BLaER1 (cell line): Measurements from ENCODE around the gene FSD2.

ENCODE experiments used
- H3K27ac ChIP-seq: shearing (Covaris generic); formaldehyde crosslinking; 2 replicates; pipeline ENCODE4 v1.8.1; 2022
- H3K27me3 ChIP-seq: shearing (Covaris generic); formaldehyde crosslinking; 2 replicates; pipeline ENCODE4 v1.8.1; 2022
- H3K36me3 ChIP-seq: shearing (Covaris generic); formaldehyde crosslinking; 2 replicates; pipeline ENCODE4 v1.8.1; 2022
- H3K4me1 ChIP-seq: shearing (Covaris generic); formaldehyde crosslinking; 2 replicates; pipeline ENCODE4 v1.8.1; 2022
- H3K4me2 ChIP-seq: shearing (Covaris generic); formaldehyde crosslinking; 2 replicates; pipeline ENCODE4 v1.8.1; 2022
- H3K4me3 ChIP-seq: shearing (Covaris generic); formaldehyde crosslinking; 2 replicates; pipeline ENCODE4 v1.8.1; 2022
- H3K9ac ChIP-seq: shearing (Covaris generic); formaldehyde crosslinking; 2 replicates; pipeline ENCODE4 v1.8.1; 2022
- H3K9me3 ChIP-seq: shearing (Covaris generic); formaldehyde crosslinking; 2 replicates; pipeline ENCODE4 v1.8.1; 2022
- H4K20me1 ChIP-seq: shearing (Covaris generic); formaldehyde crosslinking; 2 replicates; pipeline ENCODE4 v1.8.1; 2022
- Cebpa-rat ChIP-seq: shearing (Covaris generic); IDR thresholded peaks from 2 replicates; pipeline ENCODE4 v1.8.1; 2022

FSD2 gene

GRCh38 chr15:82749951-82750830 is 55.7 kb downstream of the FSD2 start:
- TF ChIP-seq Cebpa-rat = no peak
- Histone ChIP-seq H3K4me3 (peak overlapping the region; percentile 77), H3K9ac (peak overlapping the region; percentile 85), H3K27me3 (no peaks in the 10 kb centered on the region), H3K9me3 (no peaks in the 10 kb centered on the region), H3K4me2 (peak overlapping the region; percentile 93), H3K4me1 (peaks cover 35% of the 10 kb centered on the region), H4K20me1 (peaks cover 43% of the 10 kb centered on the region), H3K27ac (peak overlapping the region; percentile 84), H3K36me3 (peaks cover 36% of the 10 kb centered on the region)

GRCh38 chr15:82748315-82748714 is 57.6 kb downstream of the FSD2 start:
- Histone ChIP-seq H3K4me1 (peaks cover 33% of the 10 kb centered on the region), H3K4me3 (no peak overlapping the region), H3K4me2 (no peak overlapping the region), H3K36me3 (peaks cover 18% of the 10 kb centered on the region), H3K9ac (no peak overlapping the region), H4K20me1 (peaks cover 24% of the 10 kb centered on the region), H3K27ac (no peak overlapping the region), H3K9me3 (no peaks in the 10 kb centered on the region), H3K27me3 (no peaks in the 10 kb centered on the region)
- TF ChIP-seq Cebpa-rat = no peak

- Histone ChIP-seq H3K4me3 (no peak overlapping the region), H3K4me1 (no peaks in the 10 kb centered on the region), H3K27ac (no peak overlapping the region), H3K9me3 (no peaks in the 10 kb centered on the region), H4K20me1 (no peaks in the 10 kb centered on the region), H3K4me2 (no peak overlapping the region), H3K27me3 (no peaks in the 10 kb centered on the region), H3K9ac (no peak overlapping the region), H3K36me3 (no peaks in the 10 kb centered on the region)
- no peak for TF ChIP-seq Cebpa-rat
Observed at GRCh38 chr15:82743810-82744209, 62.1 kb downstream of the FSD2 start.

GRCh38 chr15:82742134-82742533 is 63.7 kb downstream of the FSD2 start:
- no peaks in the 10 kb centered on the region for H3K27me3 ChIP-seq
- H3K27ac ChIP-seq = no peak overlapping the region
- no peaks in the 10 kb centered on the region for H3K9me3 ChIP-seq

GRCh38 chr15:82739086-82739485 is 66.8 kb downstream of the FSD2 start:
- H3K27me3 ChIP-seq = no peaks in the 10 kb centered on the region
- H3K9ac ChIP-seq = no peak overlapping the region
- no peak overlapping the region for H3K4me3 ChIP-seq
- no peak overlapping the region for H3K4me2 ChIP-seq
- H4K20me1 ChIP-seq = no peaks in the 10 kb centered on the region
- TF ChIP-seq Cebpa-rat = no peak
- H3K36me3 ChIP-seq = peaks cover 25% of the 10 kb centered on the region
- no peak overlapping the region for H3K27ac ChIP-seq
- no peaks in the 10 kb centered on the region for H3K9me3 ChIP-seq
- no peaks in the 10 kb centered on the region for H3K4me1 ChIP-seq

More at GRCh38 chr15:82742134-82742533, 63.7 kb downstream of the FSD2 start:
- H3K36me3 ChIP-seq = peaks cover 4% of the 10 kb centered on the region; the same call in 1 of the 2 replicates
- no peak overlapping the region for H3K9ac ChIP-seq
- no peak overlapping the region for H3K4me2 ChIP-seq
- no peaks in the 10 kb centered on the region for H3K4me1 ChIP-seq
- no peak overlapping the region for H3K4me3 ChIP-seq
- no peak for TF ChIP-seq Cebpa-rat
- no peaks in the 10 kb centered on the region for H4K20me1 ChIP-seq

GRCh38 chr15:82737975-82738374 is 67.9 kb downstream of the FSD2 start:
- peaks cover 25% of the 10 kb centered on the region for H3K36me3 ChIP-seq
- no peak for TF ChIP-seq Cebpa-rat

GRCh38 chr15:82731527-82731926 is 74.3 kb downstream of the FSD2 start:
- Histone ChIP-seq H3K4me1 (no peaks in the 10 kb centered on the region), H3K4me3 (no peak overlapping the region), H3K36me3 (peaks cover 50% of the 10 kb centered on the region), H4K20me1 (no peaks in the 10 kb centered on the region), H3K4me2 (no peak overlapping the region), H3K27ac (no peak overlapping the region), H3K27me3 (no peaks in the 10 kb centered on the region), H3K9me3 (no peaks in the 10 kb centered on the region), H3K9ac (no peak overlapping the region)
- TF ChIP-seq Cebpa-rat = no peak

More at GRCh38 chr15:82737975-82738374, 67.9 kb downstream of the FSD2 start:
- Histone ChIP-seq H3K27ac (no peak overlapping the region), H4K20me1 (no peaks in the 10 kb centered on the region), H3K27me3 (no peaks in the 10 kb centered on the region), H3K9me3 (no peaks in the 10 kb centered on the region), H3K4me1 (no peaks in the 10 kb centered on the region), H3K4me2 (no peak overlapping the region), H3K4me3 (no peak overlapping the region), H3K9ac (no peak overlapping the region)

- Histone ChIP-seq H3K27me3 (no peaks in the 10 kb centered on the region), H4K20me1 (no peaks in the 10 kb centered on the region), H3K9me3 (no peaks in the 10 kb centered on the region), H3K36me3 (peaks cover 39% of the 10 kb centered on the region; the same call in 1 of the 2 replicates), H3K4me3 (no peak overlapping the region), H3K4me2 (no peak overlapping the region), H3K4me1 (no peaks in the 10 kb centered on the region), H3K27ac (no peak overlapping the region), H3K9ac (no peak overlapping the region)
- no peak for TF ChIP-seq Cebpa-rat
Observed at GRCh38 chr15:82730022-82730530, 75.8 kb downstream of the FSD2 start.

- H3K4me3 ChIP-seq = no peak overlapping the region
- H3K4me2 ChIP-seq = no peak overlapping the region
- no peaks in the 10 kb centered on the region for H3K27me3 ChIP-seq
- H3K36me3 ChIP-seq = peaks cover 29% of the 10 kb centered on the region; the same call in 1 of the 2 replicates
- H3K9me3 ChIP-seq = no peaks in the 10 kb centered on the region
- no peaks in the 10 kb centered on the region for H4K20me1 ChIP-seq
- no peak overlapping the region for H3K9ac ChIP-seq
- H3K4me1 ChIP-seq = no peaks in the 10 kb centered on the region
- no peak overlapping the region for H3K27ac ChIP-seq
- TF ChIP-seq Cebpa-rat = no peak
Observed at GRCh38 chr15:82726816-82727215, 79.1 kb downstream of the FSD2 start.

GRCh38 chr15:82715003-82715402 is 90.9 kb downstream of the FSD2 start:
- H3K36me3 ChIP-seq = no peaks in the 10 kb centered on the region
- H4K20me1 ChIP-seq = no peaks in the 10 kb centered on the region
- H3K9ac ChIP-seq = no peak overlapping the region
- H3K4me1 ChIP-seq = peaks cover 6% of the 10 kb centered on the region
- H3K27me3 ChIP-seq = no peaks in the 10 kb centered on the region
- H3K4me2 ChIP-seq = no peak overlapping the region
- no peak overlapping the region for H3K4me3 ChIP-seq
- no peak overlapping the region for H3K27ac ChIP-seq
- peaks cover 15% of the 10 kb centered on the region for H3K9me3 ChIP-seq
- TF ChIP-seq Cebpa-rat = no peak
